ENCODE measurements around the gene PCYT1B.

DNA sequence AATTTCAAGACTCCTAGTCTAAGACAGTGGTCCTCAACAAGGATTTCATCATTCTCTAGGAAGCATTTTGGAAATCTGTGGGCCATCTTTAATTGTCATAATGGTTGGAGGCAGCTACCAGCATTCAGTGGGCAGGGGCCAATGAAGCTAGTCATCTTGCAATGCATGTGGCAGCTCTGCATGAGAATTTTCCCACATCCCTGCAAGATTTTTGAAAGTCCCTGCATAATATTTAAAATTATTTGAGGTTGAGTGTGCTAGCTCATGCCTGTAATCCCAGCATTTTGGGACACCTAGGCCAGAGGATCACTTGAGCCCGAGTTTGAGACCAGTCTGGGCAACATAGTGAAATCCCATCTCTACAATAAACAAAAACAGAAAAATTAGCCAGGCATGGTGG is 44.0 kb downstream of the PCYT1B start:
- TF ChIP-seq CTCF (IDR thresholded peaks at IDR 0.05) (no peak), ZFX (IDR thresholded peaks at IDR 0.05; ENCODE audit: borderline replicate concordance) (no peak)
